Fibroblast of skin of left biceps (primary cell): ENCODE measurements around the gene TMED3.
A peak's percentile ranks its signal among the peaks of the same experiment; 100 is the strongest.
"Not testable (repeated sequence)": the region's sequence is repeated elsewhere in the genome, so short reads cannot be mapped to it uniquely, and the experiment has no call there.

Source experiments
- DNase-seq, 2 experiments: peaks; one replicate each; pipeline ENCODE4 v3.0.0-alpha.2; 2013; ENCODE audit warnings: low read depth in 2 of 2

TMED3 gene

DNA sequence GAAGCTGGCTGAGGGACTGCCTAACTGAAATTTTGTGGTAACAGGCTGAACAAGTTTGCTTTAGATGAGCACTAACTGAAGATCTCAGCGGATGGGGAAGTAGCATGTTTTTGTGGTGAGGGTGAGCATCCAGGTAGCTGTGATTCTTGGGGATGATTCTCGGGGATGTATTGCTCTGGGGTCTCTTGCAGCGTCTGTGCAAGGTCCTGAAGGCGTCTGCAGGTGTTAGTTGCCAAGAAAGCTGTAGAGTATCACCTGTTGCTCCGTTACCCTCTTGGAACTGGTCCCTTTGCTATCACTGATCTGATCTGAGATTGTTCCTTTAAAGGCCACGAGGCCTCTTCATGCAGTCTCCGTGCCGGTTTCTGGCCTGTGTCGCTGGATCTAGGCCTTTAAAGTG lies 6.0 kb downstream of the TMED3 start:
- no peak for DNase-seq

DNA sequence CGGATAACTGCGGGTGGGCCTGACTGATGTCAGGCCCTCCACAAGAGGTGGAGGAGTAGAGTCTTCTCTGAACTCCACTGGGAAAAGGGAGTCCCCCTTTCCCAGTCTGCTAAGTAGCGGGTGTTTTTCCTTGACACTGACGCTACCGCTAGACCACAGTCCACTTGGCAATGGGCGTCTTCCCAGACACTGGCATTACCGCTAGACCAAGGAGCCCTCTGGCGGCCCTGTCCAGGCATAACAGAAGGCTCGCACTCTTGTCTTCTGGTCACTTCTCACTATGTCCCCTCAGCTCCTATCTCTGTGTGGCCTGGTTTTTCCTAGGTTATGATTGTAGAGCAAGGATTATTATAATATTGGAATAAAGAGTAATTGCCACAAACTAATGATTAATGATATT lies 9.1 kb downstream of the TMED3 start:
- DNase-seq, result not testable (repeated sequence)

DNA sequence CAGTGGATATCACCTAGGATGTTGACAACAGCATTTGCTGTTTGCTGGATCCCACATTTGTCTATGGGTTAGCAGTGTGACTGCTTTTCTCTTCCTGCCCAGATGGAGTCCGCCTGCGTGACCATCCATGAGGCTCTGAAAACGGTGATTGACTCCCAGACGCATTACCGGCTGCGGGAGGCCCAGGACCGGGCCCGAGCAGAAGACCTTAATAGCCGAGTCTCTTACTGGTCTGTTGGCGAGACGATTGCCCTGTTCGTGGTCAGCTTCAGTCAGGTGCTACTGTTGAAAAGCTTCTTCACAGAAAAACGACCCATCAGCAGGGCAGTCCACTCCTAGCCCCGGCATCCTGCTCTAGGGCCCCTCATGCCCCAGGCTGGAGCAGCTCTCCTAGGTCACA lies 11.0 kb downstream of the TMED3 start:
- DNase-seq, result no peak

DNA sequence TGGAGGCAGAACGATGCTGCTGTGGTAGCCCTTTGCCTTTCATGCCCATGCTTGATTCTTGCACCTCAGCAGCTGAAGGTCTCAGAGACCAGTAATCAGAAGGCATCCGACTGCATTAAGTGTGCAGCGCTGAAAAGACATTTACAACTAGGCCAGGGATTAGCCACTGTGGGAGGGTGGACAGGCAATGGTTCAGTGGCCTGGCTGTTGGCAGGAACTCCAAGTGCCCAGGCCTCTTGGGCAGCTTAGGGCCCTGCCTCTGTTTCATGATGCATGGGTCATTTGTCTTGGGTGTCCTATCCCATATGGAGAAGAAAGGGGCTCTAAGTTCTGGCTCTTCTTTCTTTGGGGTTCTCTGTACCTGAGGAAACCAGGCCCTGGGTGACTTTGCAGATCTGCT lies 11.4 kb downstream of the TMED3 start:
- no peak for DNase-seq

DNA sequence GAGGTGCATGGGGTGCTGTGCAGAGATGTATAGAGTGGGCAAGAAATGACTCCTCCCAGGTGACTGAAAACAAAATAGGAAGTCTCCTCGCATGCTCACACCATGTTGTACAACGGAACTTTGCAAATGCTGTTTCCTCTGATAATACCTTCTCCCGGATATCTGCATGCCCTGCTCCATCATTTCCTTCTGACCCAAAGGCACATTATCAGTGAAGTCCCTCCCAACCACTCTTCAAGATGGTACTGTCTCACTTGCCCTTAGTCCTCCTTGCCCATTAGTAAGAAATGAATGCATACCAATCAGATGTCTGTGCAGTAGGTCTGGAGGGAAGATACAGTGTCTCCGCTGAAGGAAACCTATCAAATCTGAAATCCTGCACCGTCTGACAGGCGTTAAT lies 12.0 kb downstream of the TMED3 start:
- DNase-seq, result no peak

DNA sequence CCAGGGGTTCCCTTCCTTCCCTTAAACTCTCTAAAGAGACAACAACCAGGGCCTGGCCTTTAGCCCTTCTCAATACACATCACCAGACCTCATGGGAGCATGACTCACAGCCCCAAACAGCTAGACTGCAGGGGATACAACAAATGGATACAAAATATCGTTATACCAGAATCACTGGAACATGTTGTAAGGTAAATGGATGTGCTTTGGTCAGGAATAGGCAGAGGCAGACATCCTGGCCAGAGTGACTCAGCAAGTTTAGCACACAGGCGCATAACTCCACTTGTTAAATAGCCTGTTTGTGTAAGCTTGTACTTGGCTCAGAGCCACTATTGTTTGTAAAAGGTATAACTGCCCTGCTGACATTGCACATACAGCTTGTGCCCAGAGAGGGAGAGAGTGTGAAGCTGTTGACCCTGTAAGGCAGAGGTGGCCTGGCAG lies 18.3 kb downstream of the TMED3 start:
- DNase-seq, result no peak

DNA sequence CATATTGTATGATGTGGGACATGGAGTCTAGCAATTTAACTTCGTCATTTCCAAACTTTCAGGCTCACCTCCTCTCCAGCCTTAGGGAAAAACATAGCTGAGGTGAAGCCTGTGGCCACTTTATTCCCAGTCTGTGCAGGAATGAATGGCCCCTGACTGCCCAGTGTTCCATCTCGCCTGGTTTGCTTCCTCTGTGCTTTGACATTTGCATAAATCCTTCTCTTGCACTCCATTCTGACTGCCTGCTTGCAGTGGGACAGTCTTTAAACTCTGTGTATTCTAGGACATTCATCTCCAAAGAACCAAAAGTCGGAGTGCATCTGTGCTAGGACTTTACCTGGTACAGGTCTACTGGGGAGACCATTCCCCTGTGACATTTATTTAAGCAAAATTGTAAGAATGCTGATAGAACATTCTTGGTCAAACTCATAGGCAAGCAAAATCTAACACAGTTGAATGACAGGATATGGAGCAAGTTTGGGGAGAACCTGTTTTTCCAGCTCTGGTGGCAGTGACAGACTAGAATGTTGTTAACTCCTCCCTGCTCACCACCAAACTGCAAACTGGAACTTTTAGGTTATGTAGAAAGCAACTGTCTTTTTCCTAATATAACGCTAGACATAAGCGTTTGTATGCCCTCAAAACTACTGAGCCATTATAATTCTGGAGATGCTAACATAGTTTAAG lies 22.1 kb downstream of the TMED3 start:
- no peak for DNase-seq

DNA sequence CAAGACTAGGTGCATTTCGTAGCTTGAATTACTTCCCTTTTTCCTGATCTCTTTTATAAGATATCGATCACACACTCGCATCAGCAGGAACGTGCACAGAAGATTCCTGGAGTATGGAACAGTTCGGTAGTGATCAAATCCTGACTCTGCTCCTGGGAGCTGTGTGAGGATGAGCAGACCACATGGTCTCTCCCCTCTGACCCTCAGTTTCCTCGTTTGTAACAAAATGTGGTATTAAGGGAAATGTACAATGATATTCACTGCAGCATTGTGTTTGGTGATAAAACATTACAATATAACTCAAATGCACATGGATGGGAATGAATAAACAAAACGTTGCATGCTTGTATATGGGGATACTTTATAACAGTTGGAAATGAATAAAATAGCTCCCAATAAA lies 26.7 kb downstream of the TMED3 start:
- no peak for DNase-seq

DNA sequence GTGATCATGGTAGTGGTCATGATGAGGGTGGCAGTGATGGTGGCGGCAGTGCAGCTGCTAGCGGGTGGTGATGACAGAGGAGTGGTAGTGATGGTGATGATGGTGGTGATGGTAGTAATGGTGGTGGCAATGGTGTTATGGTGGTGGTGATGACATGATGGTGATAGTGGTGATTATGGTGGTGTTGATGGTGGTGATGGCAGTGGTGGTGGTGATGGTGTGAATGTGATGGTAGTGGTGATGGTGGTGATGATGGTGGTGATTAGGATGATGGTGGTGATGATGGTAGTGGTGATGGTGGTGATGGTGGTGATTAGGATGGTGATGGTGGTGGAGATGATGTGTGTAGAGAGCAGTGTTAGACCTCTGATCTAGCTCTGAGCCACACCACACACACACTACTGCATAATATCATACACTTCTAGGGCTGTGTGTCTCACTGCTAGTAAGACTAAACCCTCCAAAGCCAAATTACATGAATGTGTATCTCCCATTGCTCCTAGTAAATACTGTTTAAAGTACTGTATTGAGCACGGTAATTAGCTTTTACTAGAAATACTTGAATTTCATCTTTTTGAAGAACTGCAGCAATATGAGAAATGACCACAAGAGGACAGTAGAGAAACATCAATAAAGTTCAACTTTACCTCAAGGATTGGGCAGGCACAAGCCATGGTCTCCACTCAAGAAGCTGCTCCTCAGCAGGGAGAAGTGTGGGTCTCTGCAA lies 28.8 kb downstream of the TMED3 start:
- DNase-seq, result peak in 1 of 2 experiments; percentile 6

DNA sequence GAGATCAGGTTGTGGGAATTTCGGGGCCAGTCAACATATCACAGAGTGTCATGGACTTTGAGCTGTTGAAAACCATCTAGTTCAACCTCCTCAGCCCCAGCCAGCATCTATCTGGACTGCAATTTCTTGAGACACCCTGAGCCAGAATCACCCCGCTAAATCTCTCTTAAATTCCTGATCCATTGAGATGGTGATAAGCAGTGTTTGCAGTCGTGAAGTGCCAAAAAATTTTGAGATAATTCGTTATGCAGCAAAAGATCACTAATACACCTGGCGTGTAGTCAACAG lies 29.3 kb downstream of the TMED3 start:
- DNase-seq, result no peak

DNA sequence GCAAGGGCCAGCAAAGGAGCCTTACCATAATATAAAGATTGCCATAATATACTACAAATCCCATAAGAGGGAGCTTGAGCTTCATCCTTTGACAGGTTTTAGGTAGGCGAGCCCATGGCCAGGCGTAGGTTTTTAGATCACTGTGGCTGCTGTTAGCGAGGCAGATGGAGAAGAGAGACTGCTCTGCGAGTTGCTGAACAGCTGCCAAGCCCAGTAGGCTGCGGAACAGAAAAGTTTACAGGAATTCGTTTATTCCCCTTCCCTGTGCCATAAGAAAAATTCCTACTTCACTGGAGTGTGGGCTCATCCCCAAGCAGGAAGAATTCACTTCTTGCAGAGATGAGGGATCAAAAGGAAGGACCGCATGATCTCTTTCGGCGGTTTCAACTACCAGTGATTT lies 30.5 kb downstream of the TMED3 start:
- DNase-seq, result peak in 1 of 2 experiments; percentile 2

DNA sequence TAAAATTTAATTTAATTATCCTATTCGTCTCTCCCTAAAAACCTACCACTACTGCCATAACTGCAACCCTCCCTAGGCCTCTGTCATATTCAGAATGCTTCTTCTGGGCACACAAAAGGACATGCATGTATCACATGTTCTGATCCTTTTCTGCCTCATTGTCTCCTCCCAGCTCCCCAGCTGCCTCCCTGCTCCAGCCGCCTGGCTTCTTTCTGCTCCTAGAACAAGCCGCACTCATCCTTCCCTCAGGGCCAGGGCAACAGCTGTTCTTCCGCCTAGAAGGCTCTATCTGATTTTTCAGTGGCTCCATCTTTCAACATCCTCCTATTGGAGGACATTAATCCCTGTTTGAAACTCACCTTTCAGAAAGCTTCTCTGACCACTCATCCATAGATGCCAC lies 38.6 kb downstream of the TMED3 start:
- no peak for DNase-seq

DNA sequence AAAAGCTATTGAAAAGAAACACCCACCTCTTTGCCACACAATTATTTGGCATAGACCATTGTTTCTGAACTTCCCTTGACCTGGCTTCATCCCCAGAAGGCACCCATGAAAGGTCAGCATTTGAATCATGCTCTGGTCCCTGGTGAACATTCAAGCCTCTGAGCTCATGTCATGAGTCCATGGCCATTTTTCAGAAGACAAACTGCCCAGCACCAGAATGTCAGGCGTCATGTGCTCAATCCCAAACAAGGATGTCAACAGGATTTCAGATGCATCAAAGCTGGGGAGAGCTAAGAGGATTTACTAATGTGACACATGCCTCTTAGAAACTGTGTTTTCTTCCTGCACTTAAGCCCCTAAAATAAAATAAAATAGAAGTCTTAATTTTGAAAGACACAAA lies 41.3 kb downstream of the TMED3 start:
- no peak for DNase-seq

DNA sequence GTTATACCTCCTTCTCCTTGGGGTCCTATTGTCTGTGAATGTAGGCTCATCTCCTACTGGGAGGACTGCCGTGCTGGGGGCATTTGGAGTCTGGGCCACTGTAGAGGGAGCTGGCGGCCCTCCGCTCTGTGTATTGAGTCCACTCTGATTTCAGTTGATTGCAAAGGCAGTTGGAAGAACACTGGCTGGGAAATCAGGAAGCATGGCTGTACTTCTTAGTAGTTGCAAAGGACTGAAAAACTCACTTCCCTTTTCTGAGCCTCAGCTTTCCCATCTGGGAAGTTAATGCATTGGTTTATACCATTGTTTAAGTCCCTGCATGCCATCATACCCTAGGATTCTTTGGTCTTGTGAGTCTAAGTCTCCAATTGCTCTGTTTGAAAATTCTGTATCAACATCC lies 46.7 kb downstream of the TMED3 start:
- no peak for DNase-seq

DNA sequence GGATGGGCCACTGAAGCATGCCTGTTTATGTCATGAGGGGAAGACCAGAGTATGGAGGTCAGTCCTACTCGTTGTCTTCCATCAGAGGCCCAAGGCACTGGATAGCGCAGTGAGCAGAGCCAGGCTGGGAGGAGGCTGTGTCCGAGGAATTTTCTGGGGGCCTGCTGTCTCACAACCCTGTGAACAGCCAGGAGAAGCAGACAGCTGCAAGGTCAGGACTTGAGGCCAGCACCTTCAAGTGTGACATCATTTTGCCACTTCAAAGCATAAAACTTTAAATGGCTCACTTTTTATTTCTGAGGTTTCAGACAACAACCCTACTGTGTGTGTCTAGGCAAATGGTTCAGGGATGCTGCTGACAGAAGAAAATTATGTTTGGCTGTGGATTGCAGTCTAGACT lies 47.2 kb downstream of the TMED3 start:
- no peak for DNase-seq

DNA sequence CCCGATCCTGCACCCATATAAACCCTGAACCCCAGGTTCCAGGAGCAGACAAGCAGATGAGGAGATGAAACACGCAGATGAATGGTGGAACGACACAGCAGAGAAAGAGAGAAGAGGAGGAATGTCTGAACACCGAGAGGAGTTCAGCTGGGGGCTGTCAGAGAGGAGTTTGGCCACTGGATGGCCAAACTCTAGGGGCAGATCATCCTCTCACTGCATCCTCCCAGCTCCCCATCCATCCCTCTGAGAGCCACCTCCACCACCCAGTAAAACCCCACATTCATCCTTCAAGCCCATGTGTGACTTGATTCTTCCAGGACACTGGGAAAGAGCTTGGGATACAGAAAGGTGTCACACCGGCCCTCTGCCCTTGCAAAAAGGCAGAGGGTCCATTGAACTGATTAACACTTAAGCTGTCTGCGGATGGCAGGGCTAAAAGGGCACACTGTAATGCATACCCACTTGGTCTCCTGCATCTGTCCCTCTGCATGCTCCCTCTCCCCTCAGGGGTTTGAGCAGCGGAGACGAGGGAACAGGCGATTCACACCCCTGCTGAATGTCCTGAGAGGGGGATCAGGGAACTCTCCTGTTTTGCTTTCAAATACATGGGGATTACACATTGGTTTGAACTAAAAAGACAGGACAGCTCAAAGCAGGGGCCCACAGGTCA lies 53.8 kb downstream of the TMED3 start:
- DNase-seq, result no peak

DNA sequence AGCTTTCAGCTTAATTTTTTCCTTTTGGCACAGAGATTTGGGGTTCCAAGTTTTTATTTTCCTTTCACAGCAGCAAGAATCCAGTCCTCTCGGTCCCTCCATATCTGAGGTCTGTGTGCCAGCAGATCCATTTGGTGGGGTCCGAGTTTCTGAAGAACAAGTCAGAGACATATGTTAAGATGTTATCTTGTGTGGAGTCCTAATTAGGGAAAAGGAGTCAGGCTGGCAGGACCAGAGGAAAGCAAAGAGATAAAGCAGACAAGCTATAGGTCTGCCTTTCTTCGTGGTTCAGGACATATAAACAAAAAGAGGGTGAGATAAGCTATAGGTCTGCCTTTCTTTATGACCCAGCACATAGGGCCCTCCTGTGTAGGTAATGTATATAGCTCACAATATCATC lies 54.9 kb downstream of the TMED3 start:
- DNase-seq, result no peak

DNA sequence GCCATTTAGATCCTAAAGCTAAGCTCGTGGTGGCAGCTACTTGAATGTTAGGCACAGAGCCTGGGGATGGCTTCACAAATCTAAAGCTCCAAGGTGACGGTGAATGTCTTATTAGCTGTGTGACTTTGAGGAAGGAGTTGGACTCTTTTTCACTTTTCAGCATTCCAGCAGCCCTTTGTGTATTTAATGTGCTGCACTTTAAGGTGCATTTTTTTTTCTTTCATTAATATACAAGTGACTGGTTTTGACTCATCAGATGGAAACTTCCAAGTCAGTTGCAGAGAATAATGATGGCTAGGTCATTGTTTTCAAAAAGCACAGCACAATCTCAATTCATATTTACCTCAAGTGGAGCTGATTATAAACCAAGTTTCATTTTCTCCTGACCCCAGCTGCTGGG lies 55.8 kb downstream of the TMED3 start:
- no peak for DNase-seq

DNA sequence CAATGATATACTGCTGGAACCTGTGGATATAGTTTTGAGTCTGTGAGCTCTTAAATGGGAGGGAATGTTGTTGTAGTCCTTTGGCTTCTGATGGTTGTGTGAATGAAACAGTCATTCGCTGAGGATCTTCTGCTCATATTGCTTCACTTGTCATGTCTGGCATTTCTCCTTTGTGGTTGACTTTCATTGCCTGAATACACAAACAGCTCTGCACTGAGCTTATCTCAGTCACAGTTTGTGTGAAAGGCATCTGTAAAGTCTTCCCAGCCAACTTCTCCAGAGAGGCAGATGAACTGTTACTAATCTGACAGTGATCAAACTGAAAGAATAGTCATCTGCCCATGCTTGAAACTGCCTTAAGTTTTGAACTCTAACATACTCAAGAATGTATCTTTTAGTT lies 59.8 kb downstream of the TMED3 start:
- no peak for DNase-seq

DNA sequence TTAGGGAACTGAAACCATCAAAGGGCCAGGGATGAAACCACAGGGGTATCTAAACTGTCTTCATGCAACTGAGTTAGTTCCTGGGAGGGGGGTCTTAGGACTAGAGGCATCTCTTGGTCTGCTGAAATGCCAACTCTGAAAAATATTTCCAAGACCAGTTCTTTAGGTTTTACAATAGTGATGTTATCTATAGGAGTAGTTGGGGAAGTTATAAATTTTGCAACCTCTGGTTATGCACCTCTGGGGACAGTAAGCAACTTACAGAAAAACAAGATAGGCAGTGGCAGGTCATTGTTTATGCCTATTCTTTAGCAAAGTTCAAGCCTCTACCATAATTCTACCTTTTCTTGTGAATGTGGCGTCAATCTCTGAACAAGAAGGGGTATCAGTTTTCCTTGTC lies 60.7 kb downstream of the TMED3 start:
- no peak for DNase-seq

DNA sequence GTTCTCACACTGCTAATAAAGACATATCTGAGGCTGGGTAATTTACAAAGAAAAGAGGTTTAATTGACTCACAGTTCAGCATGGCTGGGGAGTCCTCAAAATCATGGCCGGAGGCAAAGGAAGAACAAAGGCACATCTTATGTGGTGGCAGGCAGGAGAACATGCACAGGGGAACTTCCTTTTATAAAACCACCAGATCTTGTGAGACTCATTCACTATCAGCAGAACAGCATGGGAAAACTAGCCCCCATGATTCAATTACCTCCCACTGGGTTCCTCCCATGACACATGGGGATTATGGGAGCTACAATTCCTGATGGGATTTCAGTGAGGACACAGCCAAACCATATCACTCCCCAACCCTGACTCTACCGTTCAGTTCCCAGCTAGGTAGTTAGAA lies 61.5 kb downstream of the TMED3 start:
- DNase-seq, result no peak
